PFSK-1 (cell line): Measurements from ENCODE around the gene CHST7.

Experiments
- POLR2AphosphoS5 ChIP-seq: IDR thresholded peaks from 2 replicates; pipeline ENCODE4 v1.6.1; 2012; ENCODE audit warnings: low read depth, mild to moderate bottlenecking, control low read depth, low read length, moderate library complexity
- TAF1 ChIP-seq: IDR thresholded peaks from 2 replicates; pipeline ENCODE4 v1.6.1; 2012; ENCODE audit warnings: low read length, control low read depth, borderline replicate concordance; ENCODE audit not compliant: insufficient read depth

DNA sequence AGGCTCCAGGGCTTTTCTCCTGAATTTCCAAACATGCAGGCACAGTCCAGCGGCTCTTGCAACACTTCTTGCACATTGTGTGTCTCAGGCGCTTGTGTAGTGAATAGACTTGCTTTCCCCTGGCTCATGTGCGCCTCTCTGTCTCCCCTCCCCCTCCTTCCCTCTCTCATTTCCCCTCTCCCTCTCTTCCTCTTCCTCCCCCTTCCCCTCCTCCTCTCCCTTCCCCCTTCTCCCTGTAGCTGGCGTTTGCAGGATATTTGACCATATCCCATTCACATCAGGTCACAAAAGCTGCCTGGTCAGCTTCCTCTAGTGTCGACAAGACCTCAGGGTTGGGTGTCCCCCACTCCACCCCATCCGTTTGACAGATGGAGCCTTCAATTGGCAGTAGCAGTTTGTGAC is 2.4 kb downstream of the CHST7 start:
- no peak for TF ChIP-seq TAF1
- TF ChIP-seq POLR2AphosphoS5, result no peak; the same call in 1 of the 2 replicates
